SK-N-SH (cell line): ENCODE results near the gene IQSEC2. TPM values are rescaled to one million over a fixed set of nuclear protein-coding genes. Genes with fewer than 3 reads are reported as not detected.
A peak's percentile ranks its signal among the peaks of the same experiment; 100 is the strongest.

Source experiments
- CTCF ChIA-PET: fragments of 300-600, 350-600 bp; formaldehyde crosslinking; extraction: SDS; loops from one replicate; lab custom pipeline; 2021; lab: Yijun Ruan, JAX
- POLR2A ChIA-PET: fragments of 350-600 bp; sonication (Branson Sonifier 250); formaldehyde crosslinking; extraction: SDS; loops from one replicate; lab custom pipeline; 2020; ENCODE audit warnings: antibody characterized with exemption, inconsistent platforms; lab: Yijun Ruan, JAX
- DNase-seq: peaks from one replicate; pipeline ENCODE4 v3.0.0; 2012
- H2AFZ ChIP-seq: fragments of 200-600 bp; sonication (generic); 2 replicates; pipeline ENCODE4 v1.8.1; 2016; ENCODE audit warnings: antibody characterized with exemption, mild to moderate bottlenecking, low read depth
- H3F3A ChIP-seq: fragments of 200-600 bp; sonication (generic); replicated peaks from 2 replicates; pipeline ENCODE3; 2016; ENCODE audit warnings: antibody characterized with exemption, mild to moderate bottlenecking; ENCODE audit not compliant: insufficient read depth
- H3K27ac ChIP-seq, 2 experiments: fragments of 200-500 bp in 1 of 2; fragments of 200-600 bp in 1 of 2; sonication (Bioruptor generic) in 1 of 2; sonication (generic), shearing (Covaris generic) in 1 of 2; 2 replicates each; pipeline versions ENCODE4 v1.5.1 to v1.6.1; 2014 to 2016; ENCODE audit warnings: low read depth in 2 of 2, inconsistent platforms in 1 of 2, low read length in 1 of 2, mild to moderate bottlenecking in 1 of 2, mixed read lengths in 1 of 2
- H3K27me3 ChIP-seq: fragments of 200-600 bp; sonication (generic), shearing (Covaris generic); 2 replicates; pipeline ENCODE4 v1.6.1; 2016; ENCODE audit warnings: mixed run types; ENCODE audit not compliant: insufficient read depth
- H3K36me3 ChIP-seq, 2 experiments: fragments of 200-500 bp in 1 of 2; fragments of 200-600 bp in 1 of 2; sonication (Bioruptor generic) in 1 of 2; sonication (generic) in 1 of 2; replicated peaks in 1 of 2; 2 replicates each; pipeline versions ENCODE3 to v1.5.1; 2014 to 2016; ENCODE audit warnings: low read length in 1 of 2, mild to moderate bottlenecking in 1 of 2; ENCODE audit not compliant: insufficient read depth in 2 of 2, control insufficient read depth in 1 of 2
- H3K4me1 ChIP-seq, 2 experiments: fragments of 200-500 bp in 1 of 2; fragments of 200-600 bp in 1 of 2; sonication (Bioruptor generic) in 1 of 2; sonication (generic), shearing (Covaris generic) in 1 of 2; 2 replicates each; pipeline versions ENCODE4 v1.5.1 to v1.6.1; 2014 to 2016; ENCODE audit warnings: low read depth in 1 of 2, low read length in 1 of 2, mixed run types in 1 of 2; ENCODE audit not compliant: insufficient read depth in 2 of 2, control insufficient read depth in 1 of 2
- H3K4me2 ChIP-seq: fragments of 200-600 bp; sonication (generic), shearing (Covaris generic); 2 replicates; pipeline ENCODE4 v1.6.1; 2017; ENCODE audit warnings: mixed run types
- H3K4me3 ChIP-seq, 2 experiments: fragments of 200-500 bp in 1 of 2; fragments of 200-600 bp in 1 of 2; sonication (Bioruptor generic) in 1 of 2; sonication (generic), shearing (Covaris generic) in 1 of 2; 2 replicates each; pipeline versions ENCODE4 v1.5.1 to v1.8.1; 2014 to 2016; ENCODE audit warnings: low read depth in 2 of 2, inconsistent platforms in 1 of 2, low read length in 1 of 2, mild to moderate bottlenecking in 1 of 2, mixed read lengths in 1 of 2, moderate library complexity in 1 of 2
- H3K79me2 ChIP-seq: fragments of 200-600 bp; sonication (generic); 2 replicates; pipeline ENCODE4 v1.8.1; 2017; ENCODE audit warnings: mild to moderate bottlenecking; ENCODE audit not compliant: insufficient read depth
- H3K9ac ChIP-seq: fragments of 200-600 bp; sonication (generic); 2 replicates; pipeline ENCODE4 v1.6.1; 2017; ENCODE audit warnings: mixed run types
- H3K9me2 ChIP-seq: fragments of 200-600 bp; sonication (generic); 2 replicates; pipeline ENCODE4 v1.6.1; 2017; ENCODE audit warnings: mixed run types
- H3K9me3 ChIP-seq: fragments of 200-600 bp; sonication (generic); 2 replicates; pipeline ENCODE4 v1.6.1; 2017; ENCODE audit warnings: mixed run types, mild to moderate bottlenecking, moderate library complexity
- H4K20me1 ChIP-seq: fragments of 200-600 bp; sonication (generic); 2 replicates; pipeline ENCODE4 v1.6.1; 2017; ENCODE audit warnings: mild to moderate bottlenecking, mixed run types; ENCODE audit not compliant: insufficient read depth
- CHD2 ChIP-seq: fragments of 150-350 bp; IDR thresholded peaks from 2 replicates; pipeline ENCODE4 v1.6.1; 2018; ENCODE audit warnings: low read length; ENCODE audit not compliant: partially characterized antibody
- FOSL2 ChIP-seq: IDR thresholded peaks from 2 replicates; pipeline ENCODE4 v1.4.0; 2012; ENCODE audit warnings: low read depth, mild to moderate bottlenecking, moderate library complexity, borderline replicate concordance
- FOXM1 ChIP-seq: IDR thresholded peaks from 2 replicates; pipeline ENCODE4 v1.4.0; 2012; ENCODE audit warnings: low read depth, mild to moderate bottlenecking
- GATA2 ChIP-seq: sonication (generic); formaldehyde crosslinking; IDR thresholded peaks from 2 replicates; pipeline ENCODE4 v1.5.0; 2020; ENCODE audit warnings: mild to moderate bottlenecking, missing genetic modification reagents
- MEF2A ChIP-seq: IDR thresholded peaks from 2 replicates; pipeline ENCODE4 v1.4.0; 2012; ENCODE audit warnings: low read depth, borderline replicate concordance
- MXI1 ChIP-seq: IDR thresholded peaks from 2 replicates; pipeline ENCODE4 v1.6.1; 2012; ENCODE audit warnings: mild to moderate bottlenecking, low read depth, low read length, improper control_type of control experiment
- POLR2AphosphoS5 ChIP-seq: IDR thresholded peaks from 2 replicates; pipeline ENCODE4 v1.6.1; 2012; ENCODE audit warnings: low read depth, low read length
- RAD21 ChIP-seq: IDR thresholded peaks from 2 replicates; pipeline ENCODE4 v1.6.1; 2012; ENCODE audit warnings: mild to moderate bottlenecking, low read length
- RXRA ChIP-seq: IDR thresholded peaks from 2 replicates; pipeline ENCODE4 v1.4.0; 2012; ENCODE audit warnings: low read depth, mild to moderate bottlenecking, borderline replicate concordance
- SMC3 ChIP-seq: IDR thresholded peaks from 2 replicates; pipeline ENCODE4 v1.6.1; 2012; ENCODE audit warnings: low read depth, low read length, improper control_type of control experiment
- TAF1 ChIP-seq: IDR thresholded peaks from 2 replicates; pipeline ENCODE4 v1.6.1; 2012; ENCODE audit warnings: low read depth, mild to moderate bottlenecking, low read length, moderate library complexity, borderline replicate concordance
- TCF12 ChIP-seq: IDR thresholded peaks from 2 replicates; pipeline ENCODE4 v1.4.0; 2012
- WGBS: methylation state at CpG from one replicate; pipeline ENCODE4 v1.1.6; 2017; ENCODE audit warnings: low lambda C conversion rate; 5-methylcytosine and 5-hydroxymethylcytosine counted together
- polyA plus RNA-seq, 3 experiments: library from polyadenylated mRNA; depleted of rRNA; stranded (reverse); fragments of >200 nt; gene quantifications; 2 replicates each; pipeline ENCODE4 v1.2.3, GENCODE V29; 2012
- TF ChIP-seq, protein P1 (sequence below): IDR thresholded peaks from 2 replicates; pipeline ENCODE4 v1.4.0; 2012; ENCODE audit warnings: low read depth

Gene IQSEC2
- polyA plus RNA-seq, 1 of the 3 experiments (the other 2 are of a cell fraction), result 24.7 TPM

DNA sequence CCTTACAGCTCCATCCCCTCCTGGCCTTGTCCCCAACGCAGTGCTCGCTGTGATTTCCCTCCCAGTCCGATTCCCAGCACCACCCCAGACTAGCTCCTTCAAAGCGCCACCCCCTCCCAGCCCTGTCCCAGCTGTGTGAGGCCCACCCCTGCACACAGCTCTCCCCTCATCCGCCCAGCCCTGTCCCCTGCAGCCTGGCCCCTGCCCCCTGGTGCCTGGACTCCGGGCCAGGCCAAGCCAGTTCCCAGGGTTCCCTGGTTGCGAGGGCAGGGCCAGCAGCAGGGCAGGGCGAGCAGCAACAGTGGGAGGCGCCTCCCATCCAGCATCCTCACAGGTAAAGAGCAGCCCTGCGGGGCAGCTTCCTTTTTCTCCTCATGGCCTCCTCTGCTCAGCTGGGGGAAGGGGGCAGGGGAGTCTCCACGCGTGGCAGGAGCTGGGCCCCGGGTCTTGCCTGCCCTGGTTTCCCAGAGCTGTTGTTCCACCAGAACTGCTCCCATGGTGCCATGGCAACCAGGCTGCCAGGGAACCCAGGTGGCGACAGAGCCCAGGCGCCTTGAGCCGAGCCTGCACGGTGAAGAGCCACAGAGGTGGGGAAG, 24.8 kb downstream of the IQSEC2 start:
- 56% methylated on average over 8 of the region's 17 CpGs for WGBS
- H3K4me2 ChIP-seq, result no peak overlapping the region
- ChIA-PET POLR2A (no interaction called here), CTCF (interaction anchor here (1.1 to 1.5 kb wide), 3 partner anchors 19 to 28 kb away, joined by 3 to 6 read pairs (median 3); no protein-coding TSS in a partner anchor)
- no peaks in the 10 kb centered on the region; the same call in 1 of the 2 replicates for H3K27me3 ChIP-seq
- no peak overlapping the region for H3K9ac ChIP-seq
- H3K79me2 ChIP-seq, result no peaks in the 10 kb centered on the region
- no peak overlapping the region for H3K27ac ChIP-seq
- H3K9me2 ChIP-seq, result no peaks in the 10 kb centered on the region
- H3K4me1 ChIP-seq, result peaks cover 0 to 12% of the 10 kb centered on the region in 2 experiments; a peak in 1 of 4 replicates
- peak; percentile 55 for DNase-seq
- no peaks in the 10 kb centered on the region for H3F3A ChIP-seq
- no peaks in the 10 kb centered on the region for H3K9me3 ChIP-seq
- no peak overlapping the region for H3K4me3 ChIP-seq
- H2AFZ ChIP-seq, result no peak overlapping the region
- H3K36me3 ChIP-seq, result peaks cover 0 to 3% of the 10 kb centered on the region in 2 experiments
- TF ChIP-seq POLR2AphosphoS5 (no peak), RXRA (no peak), FOXM1 (no peak), SMC3 (no peak)
- H4K20me1 ChIP-seq, result no peaks in the 10 kb centered on the region

DNA sequence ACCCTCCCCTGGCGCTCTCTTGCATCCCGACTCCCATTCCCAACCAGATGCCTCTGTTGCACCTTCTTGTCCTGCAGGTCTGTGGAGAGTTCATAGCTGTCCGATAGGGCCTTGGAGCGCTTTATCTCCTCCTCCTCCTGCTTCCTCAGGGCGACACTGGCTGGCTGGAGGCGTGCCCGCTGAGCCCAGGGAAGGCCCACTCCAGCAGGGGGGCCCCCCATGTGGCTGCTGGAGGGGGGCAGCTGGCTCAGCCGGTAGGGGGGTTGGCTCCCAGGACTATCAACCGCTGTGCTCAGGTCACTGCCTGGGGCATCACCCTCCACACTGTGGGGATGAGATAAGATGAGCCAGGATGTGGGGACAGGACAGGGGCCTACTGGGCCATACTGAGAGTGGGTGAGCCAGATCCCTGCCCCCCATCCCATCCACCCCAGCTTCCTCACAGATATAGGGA, 25.6 kb downstream of the IQSEC2 start:
- Histone ChIP-seq H4K20me1 (no peaks in the 10 kb centered on the region), H2AFZ (no peak overlapping the region), H3K4me3 (no peak overlapping the region), H3K27me3 (no peaks in the 10 kb centered on the region; the same call in 1 of the 2 replicates), H3K9me2 (no peaks in the 10 kb centered on the region), H3K9ac (no peak overlapping the region), H3K36me3 (peaks cover 0 to 3% of the 10 kb centered on the region in 2 experiments), H3F3A (no peaks in the 10 kb centered on the region), H3K9me3 (no peaks in the 10 kb centered on the region), H3K4me1 (peaks cover 0 to 12% of the 10 kb centered on the region in 2 experiments; a peak in 1 of 4 replicates), H3K4me2 (no peak overlapping the region), H3K79me2 (no peaks in the 10 kb centered on the region), H3K27ac (no peak overlapping the region)
- POLR2A ChIA-PET, result no interaction called here
- TF ChIP-seq GATA2 (CRISPR knock-in tag), result no peak
- TF ChIP-seq CHD2, result no peak
- no peak for TF ChIP-seq MEF2A
- TF ChIP-seq TAF1, result no peak
- no peak for TF ChIP-seq MXI1
- no peak for TF ChIP-seq TCF12
- no peak for TF ChIP-seq RAD21
- no peak for TF ChIP-seq FOXM1
- no peak for TF ChIP-seq FOSL2
- TF ChIP-seq, protein P1, sequence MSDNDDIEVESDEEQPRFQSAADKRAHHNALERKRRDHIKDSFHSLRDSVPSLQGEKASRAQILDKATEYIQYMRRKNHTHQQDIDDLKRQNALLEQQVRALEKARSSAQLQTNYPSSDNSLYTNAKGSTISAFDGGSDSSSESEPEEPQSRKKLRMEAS, result no peak
- peak; percentile 52 for DNase-seq
- 80% methylated on average over 8 of the region's 9 CpGs for WGBS
- CTCF ChIA-PET, result interaction anchor here (1.4 to 1.5 kb wide), 2 partner anchors 29 to 32 kb away, joined by 3 to 6 read pairs; no protein-coding TSS in a partner anchor
